HepG2 (cell line): ENCODE results near the gene UBTD1. TPM values are rescaled to one million over a fixed set of nuclear protein-coding genes. Genes with fewer than 3 reads are reported as not detected.

Experiments
- GATAD1 ChIP-seq: IDR thresholded peaks from 2 replicates; pipeline ENCODE4 v1.6.1; 2016; ENCODE audit warnings: missing genetic modification reagents, missing compliant biosample characterization
- HDAC1 ChIP-seq: sonication (generic); formaldehyde crosslinking; IDR thresholded peaks from 2 replicates; pipeline ENCODE4 v1.5.1; 2020; ENCODE audit warnings: mild to moderate bottlenecking, missing genetic modification reagents
- HINFP ChIP-seq: sonication (generic); formaldehyde crosslinking; IDR thresholded peaks from 2 replicates; pipeline ENCODE4 v1.4.0; 2020; ENCODE audit warnings: low read depth, mild to moderate bottlenecking, missing genetic modification reagents
- ISL2 ChIP-seq: sonication (generic); formaldehyde crosslinking; IDR thresholded peaks from 2 replicates; pipeline ENCODE4 v1.5.0; 2020; ENCODE audit warnings: missing genetic modification reagents
- KLF6 ChIP-seq: IDR thresholded peaks from 2 replicates; pipeline ENCODE4 v1.8.0; 2016; ENCODE audit warnings: missing biosample characterization, missing genetic modification reagents
- PHF21A ChIP-seq: sonication (generic); formaldehyde crosslinking; IDR thresholded peaks from 2 replicates; pipeline ENCODE4 v1.5.0; 2020; ENCODE audit warnings: mild to moderate bottlenecking, missing genetic modification reagents
- PRDM15 ChIP-seq: sonication (generic); formaldehyde crosslinking; IDR thresholded peaks from 2 replicates; pipeline ENCODE4 v1.4.0; 2020; ENCODE audit warnings: missing genetic modification reagents
- SMAD9 ChIP-seq: sonication (generic); formaldehyde crosslinking; IDR thresholded peaks from 2 replicates; pipeline ENCODE4 v1.5.1; 2020; ENCODE audit warnings: mild to moderate bottlenecking, missing genetic modification reagents
- SRSF1 ChIP-seq: fragments of 200-400 bp; formaldehyde crosslinking; optimal IDR thresholded peaks from 2 replicates; pipeline ENCODE3; 2017; ENCODE audit warnings: mild to moderate bottlenecking, low read depth, low read length, moderate library complexity
- TERF1 ChIP-seq: sonication (generic); formaldehyde crosslinking; IDR thresholded peaks from 2 replicates; pipeline ENCODE4 v1.8.0; 2022; ENCODE audit warnings: mild to moderate bottlenecking, missing genetic modification reagents, moderate library complexity
- THRA ChIP-seq: sonication (generic); formaldehyde crosslinking; IDR thresholded peaks from 2 replicates; pipeline ENCODE4 v1.4.0; 2020; ENCODE audit warnings: missing genetic modification reagents, borderline replicate concordance
- USF2 ChIP-seq, 2 experiments: sonication (generic) in 1 of 2; formaldehyde crosslinking in 1 of 2; IDR thresholded peaks; 2 replicates each; pipeline versions ENCODE4 v1.5.1 to v1.6.1; 2011 to 2020; ENCODE audit warnings: borderline replicate concordance in 1 of 2, low read depth in 1 of 2, low read length in 1 of 2, mild to moderate bottlenecking in 1 of 2, missing genetic modification reagents in 1 of 2, moderate library complexity in 1 of 2
- ZNF101 ChIP-seq: sonication (generic); formaldehyde crosslinking; IDR thresholded peaks from 2 replicates; pipeline ENCODE4 v1.4.0; 2020; ENCODE audit warnings: mild to moderate bottlenecking, low read depth, missing genetic modification reagents, borderline replicate concordance
- ZNF33B ChIP-seq: sonication (generic); formaldehyde crosslinking; IDR thresholded peaks from 2 replicates; pipeline ENCODE4 v1.5.1; 2020; ENCODE audit warnings: mild to moderate bottlenecking, missing genetic modification reagents
- ZNF562 ChIP-seq: sonication (generic); formaldehyde crosslinking; IDR thresholded peaks from 2 replicates; pipeline ENCODE4 v1.8.0; 2022; ENCODE audit warnings: missing genetic modification reagents, borderline replicate concordance
- polyA plus RNA-seq, 8 experiments: library from polyadenylated mRNA; depleted of rRNA in 3 of 8; stranded (reverse) in 7 of 8; unstranded in 1 of 8; fragments of >200 nt; fragmentation: Illumina TruSeq in 4 of 8; extraction: Trizol in 4 of 8; gene quantifications; 2 replicates each; pipeline versions ENCODE4 v1.2.1 to v1.2.3, GENCODE V29; 2011 to 2016; ENCODE audit warnings: low read depth in 4 of 8, missing spikeins in 1 of 8, mixed read lengths in 1 of 8; ENCODE audit not compliant: insufficient read depth in 1 of 8
- total RNA-seq, 5 experiments: library from RNA; depleted of rRNA; stranded (reverse); fragments of >200 nt; fragmentation: Illumina TruSeq; extraction: Trizol; gene quantifications; 2 replicates each; pipeline ENCODE4 v1.2.3, GENCODE V29; 2016; ENCODE audit warnings: low read depth in 1 of 5

UBTD1 gene
- total and polyA plus RNA-seq, 2 of the 13 experiments (the other 11 are each of a cell fraction or from before 2014, with no cell fraction given), result 7.9 to 10.0 TPM

- peak; percentile 90 for TF ChIP-seq SMAD9
- no peak for TF ChIP-seq SRSF1
- TF ChIP-seq ZNF562 (CRISPR knock-in tag), result 0 out of 2 replicates have a peak, but pooled peaks have one; percentile 24
- no peak; the same call in 1 of the 2 replicates for TF ChIP-seq ISL2 (CRISPR knock-in tag)
- TF ChIP-seq THRA (CRISPR knock-in tag), result 0 out of 2 replicates have a peak, but pooled peaks have one; percentile 12
- TF ChIP-seq PHF21A (CRISPR knock-in tag), result peak; percentile 49; the same call in 1 of the 2 replicates
- TF ChIP-seq GATAD1 (CRISPR knock-in tag), result peak; percentile 35; the same call in 1 of the 2 replicates
- TF ChIP-seq HDAC1 (CRISPR knock-in tag), result peak; percentile 11; the same call in 1 of the 2 replicates
- no peak for TF ChIP-seq HINFP (CRISPR knock-in tag)
- TF ChIP-seq ZNF101 (CRISPR knock-in tag), result no peak
- TF ChIP-seq ZNF33B, result no peak
- peak; percentile 65; the same call in 1 of the 2 replicates for TF ChIP-seq USF2 (IDR thresholded peaks at IDR 0.05; ENCODE audit: low read depth, low read length)
- TF ChIP-seq USF2 (CRISPR knock-in tag; IDR thresholded peaks at IDR 0.05; ENCODE audit: borderline replicate concordance), result peak; percentile 96; the same call in 1 of the 2 replicates
- TF ChIP-seq TERF1 (CRISPR knock-in tag), result no peak
- TF ChIP-seq KLF6, result peak; percentile 91
- no peak for TF ChIP-seq PRDM15 (CRISPR knock-in tag)
Observed at GRCh38 chr10:97498076-97498840, 466 bp upstream of the UBTD1 start, which contains the start of gene MMS19 (continued).
